Measurements from ENCODE around the gene PTPRO.

PTPRO gene

GRCh38 chr12:15636060-15636890, 314.0 kb downstream of the PTPRO start:
- no peak for DNase-seq

DNA sequence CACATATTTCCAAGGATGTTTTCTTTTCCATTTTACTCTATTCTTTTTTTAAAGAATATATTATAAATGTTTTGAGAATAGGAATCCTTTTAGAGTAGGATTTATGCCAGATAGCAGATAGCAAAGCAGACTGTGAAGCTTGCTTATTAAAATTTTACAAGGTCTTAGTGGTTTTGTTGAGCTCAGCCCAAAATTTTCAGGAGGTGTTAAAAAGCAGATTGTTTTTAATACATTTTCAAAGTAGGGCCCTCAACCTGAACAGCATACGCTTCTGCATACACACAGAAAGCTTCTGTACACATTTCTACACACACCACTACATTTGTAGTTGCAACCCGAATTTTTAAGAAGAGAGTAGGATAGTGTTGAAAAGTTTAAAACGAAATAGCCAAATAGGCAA, 315.9 kb downstream of the PTPRO start:
- no peak for DNase-seq

- no peak for DNase-seq
Measured at GRCh38 chr12:15644700-15645099, 322.4 kb downstream of the PTPRO start.

DNA sequence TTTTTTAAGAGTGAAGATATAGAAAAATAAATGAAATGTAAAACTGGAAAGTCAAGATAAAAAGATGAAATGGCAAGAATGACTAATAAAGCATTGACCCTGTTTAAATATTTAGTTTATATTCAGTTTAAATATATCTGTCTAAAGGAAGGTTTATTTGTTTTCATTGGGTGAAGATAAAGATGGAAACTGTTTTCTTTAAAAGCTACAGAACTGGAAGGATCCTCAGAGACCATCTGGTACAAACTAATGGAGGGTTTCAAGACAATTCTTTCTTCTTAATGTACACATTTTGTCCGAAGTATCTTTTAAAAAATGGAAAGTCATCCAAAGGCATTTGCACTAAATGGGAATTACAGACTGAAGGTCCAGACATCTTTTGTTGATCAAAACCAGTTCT, 324.3 kb downstream of the PTPRO start:
- DNase-seq = no peak
